ENCODE data around the gene ZXDC.

DNA sequence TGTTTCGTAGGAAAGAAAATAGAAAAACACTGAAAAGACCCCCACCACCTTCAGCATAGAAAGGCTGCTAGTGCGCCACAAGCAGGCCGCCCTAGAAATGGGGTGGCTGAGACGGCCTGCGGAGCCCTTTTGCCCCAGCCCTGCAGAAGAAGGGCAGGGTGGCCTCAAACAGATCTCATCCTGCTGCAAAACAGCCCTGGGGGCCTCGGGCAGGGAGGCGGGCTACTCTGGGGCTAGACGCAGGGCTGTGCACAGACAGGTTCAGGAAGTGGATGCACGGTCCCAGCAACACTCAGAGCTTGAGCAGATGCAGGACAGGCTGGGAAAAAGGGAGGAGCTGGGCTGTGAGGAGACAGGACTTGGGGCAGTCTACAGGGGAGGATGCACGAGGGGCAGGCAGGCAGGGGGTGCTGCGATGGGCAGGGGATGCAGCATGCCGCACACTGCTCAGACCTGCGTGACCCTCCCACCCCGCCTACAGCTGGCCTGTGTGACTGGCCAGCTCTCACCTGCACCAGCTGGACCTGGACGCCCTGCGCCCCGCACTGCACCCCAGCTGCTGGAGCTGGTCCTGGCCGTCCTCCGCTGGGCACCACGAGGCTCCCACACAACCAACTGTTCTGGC lies 34.3 kb downstream of the ZXDC start:
- TF ChIP-seq, protein P1, sequence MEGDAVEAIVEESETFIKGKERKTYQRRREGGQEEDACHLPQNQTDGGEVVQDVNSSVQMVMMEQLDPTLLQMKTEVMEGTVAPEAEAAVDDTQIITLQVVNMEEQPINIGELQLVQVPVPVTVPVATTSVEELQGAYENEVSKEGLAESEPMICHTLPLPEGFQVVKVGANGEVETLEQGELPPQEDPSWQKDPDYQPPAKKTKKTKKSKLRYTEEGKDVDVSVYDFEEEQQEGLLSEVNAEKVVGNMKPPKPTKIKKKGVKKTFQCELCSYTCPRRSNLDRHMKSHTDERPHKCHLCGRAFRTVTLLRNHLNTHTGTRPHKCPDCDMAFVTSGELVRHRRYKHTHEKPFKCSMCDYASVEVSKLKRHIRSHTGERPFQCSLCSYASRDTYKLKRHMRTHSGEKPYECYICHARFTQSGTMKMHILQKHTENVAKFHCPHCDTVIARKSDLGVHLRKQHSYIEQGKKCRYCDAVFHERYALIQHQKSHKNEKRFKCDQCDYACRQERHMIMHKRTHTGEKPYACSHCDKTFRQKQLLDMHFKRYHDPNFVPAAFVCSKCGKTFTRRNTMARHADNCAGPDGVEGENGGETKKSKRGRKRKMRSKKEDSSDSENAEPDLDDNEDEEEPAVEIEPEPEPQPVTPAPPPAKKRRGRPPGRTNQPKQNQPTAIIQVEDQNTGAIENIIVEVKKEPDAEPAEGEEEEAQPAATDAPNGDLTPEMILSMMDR (IDR thresholded peaks at IDR 0.05): no peak
- no peak for TF ChIP-seq POLR2AphosphoS5 (IDR thresholded peaks at IDR 0.05; ENCODE audit: insufficient read depth in 1 of 2, low read depth in 1 of 2)
- no peak for TF ChIP-seq POLR2A (IDR thresholded peaks at IDR 0.05)
